ENCODE measurements around the gene PHKG1. TPM values are rescaled to one million over a fixed set of nuclear protein-coding genes. Genes with fewer than 3 reads are reported as not detected.

PHKG1 gene
- total and polyA plus RNA-seq, 10 of the 15 experiments (the other 5 are each of a cell fraction or from before 2014, with no cell fraction given), result 0.08 to 1.6 (median 0.44) TPM

DNA sequence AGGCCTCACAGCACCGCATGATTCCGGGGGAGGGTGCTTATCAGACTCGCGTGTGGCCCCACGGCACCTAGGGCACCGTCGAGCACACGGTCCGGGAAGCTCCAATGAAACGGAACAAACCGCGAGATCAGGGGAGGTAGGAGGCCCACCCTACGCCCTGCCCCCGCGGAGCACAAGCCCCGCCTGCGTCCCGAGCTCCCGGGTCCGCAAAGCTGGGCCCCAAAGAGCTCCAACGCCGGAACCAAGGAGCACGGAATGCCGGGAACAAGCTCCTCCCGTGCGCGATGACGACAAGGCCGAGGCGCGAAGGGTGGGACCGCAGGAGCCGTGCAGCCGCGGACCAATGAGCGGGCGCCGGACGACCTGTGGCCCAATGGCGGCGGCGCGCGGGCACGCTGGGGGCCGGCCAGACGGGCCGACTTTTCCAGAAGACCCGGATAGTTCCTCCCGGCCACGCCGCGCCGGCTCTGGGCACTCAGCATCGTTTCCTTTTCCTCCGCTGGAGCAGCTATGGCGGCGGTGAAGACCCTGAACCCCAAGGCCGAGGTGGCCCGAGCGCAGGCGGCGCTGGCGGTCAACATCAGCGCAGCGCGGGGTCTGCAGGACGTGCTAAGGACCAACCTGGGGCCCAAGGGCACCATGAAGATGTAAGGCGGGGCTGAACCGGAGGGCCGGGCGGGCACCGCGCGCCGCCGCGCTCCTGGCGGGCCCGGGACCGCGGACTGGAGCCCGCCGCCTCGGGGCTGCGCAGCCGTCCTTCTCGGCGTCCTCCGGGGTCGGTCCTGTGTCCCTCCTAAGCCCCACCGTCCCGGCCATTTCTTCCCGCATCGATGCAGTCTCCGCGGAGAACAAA is 41.2 kb downstream of the PHKG1 start, which contains the start of the genes CCT6A and PSPH (continued):
- TF ChIP-seq, protein P1, sequence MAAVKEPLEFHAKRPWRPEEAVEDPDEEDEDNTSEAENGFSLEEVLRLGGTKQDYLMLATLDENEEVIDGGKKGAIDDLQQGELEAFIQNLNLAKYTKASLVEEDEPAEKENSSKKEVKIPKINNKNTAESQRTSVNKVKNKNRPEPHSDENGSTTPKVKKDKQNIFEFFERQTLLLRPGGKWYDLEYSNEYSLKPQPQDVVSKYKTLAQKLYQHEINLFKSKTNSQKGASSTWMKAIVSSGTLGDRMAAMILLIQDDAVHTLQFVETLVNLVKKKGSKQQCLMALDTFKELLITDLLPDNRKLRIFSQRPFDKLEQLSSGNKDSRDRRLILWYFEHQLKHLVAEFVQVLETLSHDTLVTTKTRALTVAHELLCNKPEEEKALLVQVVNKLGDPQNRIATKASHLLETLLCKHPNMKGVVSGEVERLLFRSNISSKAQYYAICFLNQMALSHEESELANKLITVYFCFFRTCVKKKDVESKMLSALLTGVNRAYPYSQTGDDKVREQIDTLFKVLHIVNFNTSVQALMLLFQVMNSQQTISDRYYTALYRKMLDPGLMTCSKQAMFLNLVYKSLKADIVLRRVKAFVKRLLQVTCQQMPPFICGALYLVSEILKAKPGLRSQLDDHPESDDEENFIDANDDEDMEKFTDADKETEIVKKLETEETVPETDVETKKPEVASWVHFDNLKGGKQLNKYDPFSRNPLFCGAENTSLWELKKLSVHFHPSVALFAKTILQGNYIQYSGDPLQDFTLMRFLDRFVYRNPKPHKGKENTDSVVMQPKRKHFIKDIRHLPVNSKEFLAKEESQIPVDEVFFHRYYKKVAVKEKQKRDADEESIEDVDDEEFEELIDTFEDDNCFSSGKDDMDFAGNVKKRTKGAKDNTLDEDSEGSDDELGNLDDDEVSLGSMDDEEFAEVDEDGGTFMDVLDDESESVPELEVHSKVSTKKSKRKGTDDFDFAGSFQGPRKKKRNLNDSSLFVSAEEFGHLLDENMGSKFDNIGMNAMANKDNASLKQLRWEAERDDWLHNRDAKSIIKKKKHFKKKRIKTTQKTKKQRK (IDR thresholded peaks at IDR 0.05; ENCODE audit: low read depth, low read length), result no peak
- peak; percentile 93 for TF ChIP-seq RELB (IDR thresholded peaks at IDR 0.05; ENCODE audit: low read depth)
- TF ChIP-seq YY1 (IDR thresholded peaks at IDR 0.05; ENCODE audit: low read depth, low read length), result peak; percentile 86
- no peak for TF ChIP-seq MTA3 (IDR thresholded peaks at IDR 0.05; ENCODE audit: borderline replicate concordance, low read length)
- TF ChIP-seq CEBPB (IDR thresholded peaks at IDR 0.05; ENCODE audit: borderline replicate concordance in 1 of 2, low read depth in 2 of 2, low read length in 2 of 2), result no peak
- TF ChIP-seq TAF1 (IDR thresholded peaks at IDR 0.05; ENCODE audit: borderline replicate concordance, low read depth, low read length), result peak; percentile 67; the same call in 1 of the 2 replicates
- no peak for TF ChIP-seq YBX1 (IDR thresholded peaks at IDR 0.05)
- no peak for TF ChIP-seq MYB (IDR thresholded peaks at IDR 0.05; ENCODE audit: borderline replicate concordance, low read depth, low read length)
- TF ChIP-seq HCFC1 (IDR thresholded peaks at IDR 0.05; ENCODE audit: low read length), result peak; percentile 28
- TF ChIP-seq SIN3A (IDR thresholded peaks at IDR 0.05; ENCODE audit: low read depth, low read length), result peak; percentile 46; the same call in 1 of the 2 replicates
- peak; percentile 72; the same call in 1 of the 2 replicates for TF ChIP-seq BACH1 (IDR thresholded peaks at IDR 0.05; ENCODE audit: borderline replicate concordance)
- TF ChIP-seq RCOR1 (conservative IDR thresholded peaks at IDR 0.05; ENCODE audit: low read depth, low read length), result no peak
- TF ChIP-seq SMAD1 (IDR thresholded peaks at IDR 0.05; ENCODE audit: low read depth, partially characterized antibody), result no peak
- TF ChIP-seq ZNF687 (IDR thresholded peaks at IDR 0.05), result peak; percentile 49; the same call in 1 of the 2 replicates
- TF ChIP-seq RFX5 (IDR thresholded peaks at IDR 0.05; ENCODE audit: low read depth, low read length), result peak; percentile 61; the same call in 1 of the 2 replicates
- TF ChIP-seq, protein P2, sequence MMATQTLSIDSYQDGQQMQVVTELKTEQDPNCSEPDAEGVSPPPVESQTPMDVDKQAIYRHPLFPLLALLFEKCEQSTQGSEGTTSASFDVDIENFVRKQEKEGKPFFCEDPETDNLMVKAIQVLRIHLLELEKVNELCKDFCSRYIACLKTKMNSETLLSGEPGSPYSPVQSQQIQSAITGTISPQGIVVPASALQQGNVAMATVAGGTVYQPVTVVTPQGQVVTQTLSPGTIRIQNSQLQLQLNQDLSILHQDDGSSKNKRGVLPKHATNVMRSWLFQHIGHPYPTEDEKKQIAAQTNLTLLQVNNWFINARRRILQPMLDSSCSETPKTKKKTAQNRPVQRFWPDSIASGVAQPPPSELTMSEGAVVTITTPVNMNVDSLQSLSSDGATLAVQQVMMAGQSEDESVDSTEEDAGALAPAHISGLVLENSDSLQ (IDR thresholded peaks at IDR 0.05), result peak; percentile 23; the same call in 1 of the 2 replicates
- TF ChIP-seq NRF1 (conservative IDR thresholded peaks at IDR 0.05; ENCODE audit: low read depth, low read length), result no peak
- peak; percentile 65; the same call in 1 of the 2 replicates for TF ChIP-seq DPF2 (IDR thresholded peaks at IDR 0.05)
- peak; percentile 91 for TF ChIP-seq PML (IDR thresholded peaks at IDR 0.05; ENCODE audit: low read length)
- TF ChIP-seq NR2F1 (conservative IDR thresholded peaks at IDR 0.05), result peak; percentile 21; the same call in 1 of the 2 replicates
